UCSD-AML1 (cell line): ENCODE results near the gene RNASEL.

Experiments
- DNase-seq: peaks from one replicate; lab custom pipeline; 2025; ENCODE audit not compliant: unreplicated experiment; lab: John Stamatoyannopoulos, UW

Gene RNASEL

GRCh38 chr1:182622901-182623528 lies 34.0 kb upstream of the RNASEL start:
- DNase-seq: peak; percentile 30

GRCh38 chr1:182621906-182622305 lies 32.9 kb upstream of the RNASEL start:
- no peak for DNase-seq

GRCh38 chr1:182620924-182621585 lies 32.0 kb upstream of the RNASEL start:
- no peak for DNase-seq

- DNase-seq: no peak
These were observed 28.8 kb upstream of the RNASEL start for GRCh38 chr1:182617734-182618351.

GRCh38 chr1:182617014-182617429 lies 28.0 kb upstream of the RNASEL start:
- DNase-seq: no peak

- peak; percentile 81 for DNase-seq
These were observed 27.3 kb upstream of the RNASEL start for GRCh38 chr1:182616130-182617013.

GRCh38 chr1:182615468-182616129 lies 26.5 kb upstream of the RNASEL start:
- DNase-seq: peak; percentile 45

GRCh38 chr1:182614796-182615454 lies 25.9 kb upstream of the RNASEL start:
- peak; percentile 92 for DNase-seq

- no peak for DNase-seq
These were observed 22.7 kb upstream of the RNASEL start for GRCh38 chr1:182611787-182612186.

GRCh38 chr1:182611326-182611725 lies 22.3 kb upstream of the RNASEL start:
- no peak for DNase-seq

- DNase-seq: no peak
These were observed 21.6 kb upstream of the RNASEL start for GRCh38 chr1:182610606-182611194.

- DNase-seq: no peak
These were observed 20.0 kb upstream of the RNASEL start for GRCh38 chr1:182608845-182609610.

- DNase-seq: no peak
These were observed 19.2 kb upstream of the RNASEL start for GRCh38 chr1:182608236-182608635.

GRCh38 chr1:182607566-182607965 lies 18.5 kb upstream of the RNASEL start:
- no peak for DNase-seq

GRCh38 chr1:182604175-182605164 lies 15.4 kb upstream of the RNASEL start, which contains the start of gene RGS16:
Gene RGS16, minus strand, starts transcription at chr1:182604389. Its CDS starts 130 bp downstream, at chr1:182604259.
- peak; percentile 92 for DNase-seq

GRCh38 chr1:182603646-182604174 lies 14.7 kb upstream of the RNASEL start:
- no peak for DNase-seq

- no peak for DNase-seq
These were observed 14.0 kb upstream of the RNASEL start for GRCh38 chr1:182602935-182603645.
